Embryonic facial prominence (tissue), 1 donor: Measurements from ENCODE around the gene IL9R.
"Not testable (repeated sequence)": the region's sequence is repeated elsewhere in the genome, so short reads cannot be mapped to it uniquely, and the experiment has no call there.

Experiments used
- DNase-seq: peaks from one replicate; pipeline ENCODE4 v3.0.0-alpha.2; 2016; ENCODE audit errors: extremely low spot score

The IL9R gene, protein sequence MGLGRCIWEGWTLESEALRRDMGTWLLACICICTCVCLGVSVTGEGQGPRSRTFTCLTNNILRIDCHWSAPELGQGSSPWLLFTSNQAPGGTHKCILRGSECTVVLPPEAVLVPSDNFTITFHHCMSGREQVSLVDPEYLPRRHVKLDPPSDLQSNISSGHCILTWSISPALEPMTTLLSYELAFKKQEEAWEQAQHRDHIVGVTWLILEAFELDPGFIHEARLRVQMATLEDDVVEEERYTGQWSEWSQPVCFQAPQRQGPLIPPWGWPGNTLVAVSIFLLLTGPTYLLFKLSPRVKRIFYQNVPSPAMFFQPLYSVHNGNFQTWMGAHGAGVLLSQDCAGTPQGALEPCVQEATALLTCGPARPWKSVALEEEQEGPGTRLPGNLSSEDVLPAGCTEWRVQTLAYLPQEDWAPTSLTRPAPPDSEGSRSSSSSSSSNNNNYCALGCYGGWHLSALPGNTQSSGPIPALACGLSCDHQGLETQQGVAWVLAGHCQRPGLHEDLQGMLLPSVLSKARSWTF

GRCh38 chrX:155997436-155997835 lies at the start of gene IL9R:
Gene IL9R (plus strand): TSS chrX:155997696. CDS start chrX:155997760, 64 bp downstream.
- DNase-seq = no peak

- DNase-seq = no peak
Observed at GRCh38 chrX:155949098-155949497, 48.4 kb upstream of the IL9R start.

GRCh38 chrX:155951237-155951789 lies 46.2 kb upstream of the IL9R start:
- no peak for DNase-seq

- DNase-seq = no peak
Observed at GRCh38 chrX:155953055-155953454, 44.4 kb upstream of the IL9R start.

DNA sequence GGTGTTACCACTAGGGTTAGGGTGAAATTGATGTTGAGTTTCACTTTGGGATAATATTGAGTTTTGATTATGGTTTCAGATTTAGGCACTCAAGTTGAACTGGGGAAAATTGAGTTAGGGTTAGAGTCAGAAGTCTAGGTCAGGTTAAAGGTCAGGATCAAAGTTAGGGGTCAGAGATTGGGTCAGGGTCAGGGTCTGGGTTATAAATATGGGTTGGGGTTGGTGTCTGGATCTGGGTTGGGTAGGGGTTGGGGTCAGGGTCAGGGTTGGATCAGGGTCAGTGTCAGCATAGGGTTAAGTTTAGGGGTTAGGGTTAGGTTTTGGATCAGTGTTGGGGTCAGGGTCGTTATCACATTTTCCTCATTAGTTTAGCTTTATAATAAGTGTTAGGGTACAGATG lies 42.7 kb upstream of the IL9R start:
- DNase-seq = no peak

DNA sequence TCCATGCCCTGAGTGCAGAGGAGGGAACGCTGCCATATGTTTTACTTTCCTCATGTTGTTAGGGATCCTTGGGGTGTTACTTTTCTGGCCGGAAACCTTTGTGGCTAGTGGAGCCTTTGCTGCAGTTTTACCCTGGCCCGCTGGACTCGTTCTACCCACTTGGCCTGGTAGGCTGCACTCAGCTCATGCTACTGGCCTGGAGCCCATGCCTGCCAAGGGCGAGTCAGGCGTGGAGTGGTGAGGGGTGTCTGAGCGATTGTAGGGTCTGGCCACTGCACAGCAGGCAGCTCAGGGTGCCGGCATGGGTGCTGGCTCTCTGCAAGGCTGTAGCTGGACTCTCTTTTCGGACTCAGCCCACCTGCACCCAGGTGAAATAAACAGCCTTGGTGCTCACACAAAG lies 41.4 kb upstream of the IL9R start:
- DNase-seq = no peak

GRCh38 chrX:155956649-155957048 lies 40.8 kb upstream of the IL9R start:
- DNase-seq = no peak

DNA sequence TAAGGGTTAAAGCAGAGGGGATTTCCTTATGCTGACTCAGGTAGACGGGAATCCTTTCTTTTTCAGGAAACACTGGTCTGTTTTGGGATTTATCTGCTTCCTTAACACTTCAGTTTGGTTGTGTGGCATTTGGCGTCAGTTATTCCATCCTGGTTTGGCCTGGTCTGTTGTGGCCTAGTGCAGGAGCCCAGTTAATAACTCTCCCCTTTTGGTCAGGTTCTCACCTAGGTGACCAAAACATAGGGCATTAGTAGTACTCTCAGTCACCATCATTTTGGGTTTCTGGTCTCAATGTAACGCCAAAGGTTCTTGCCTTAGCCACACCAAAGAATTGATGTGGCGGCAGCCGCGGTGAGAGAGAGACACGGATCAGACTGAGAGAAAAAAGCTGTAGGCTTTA lies 39.7 kb upstream of the IL9R start:
- DNase-seq = no peak

- no peak for DNase-seq
Observed at GRCh38 chrX:155959018-155959587, 38.4 kb upstream of the IL9R start.

DNA sequence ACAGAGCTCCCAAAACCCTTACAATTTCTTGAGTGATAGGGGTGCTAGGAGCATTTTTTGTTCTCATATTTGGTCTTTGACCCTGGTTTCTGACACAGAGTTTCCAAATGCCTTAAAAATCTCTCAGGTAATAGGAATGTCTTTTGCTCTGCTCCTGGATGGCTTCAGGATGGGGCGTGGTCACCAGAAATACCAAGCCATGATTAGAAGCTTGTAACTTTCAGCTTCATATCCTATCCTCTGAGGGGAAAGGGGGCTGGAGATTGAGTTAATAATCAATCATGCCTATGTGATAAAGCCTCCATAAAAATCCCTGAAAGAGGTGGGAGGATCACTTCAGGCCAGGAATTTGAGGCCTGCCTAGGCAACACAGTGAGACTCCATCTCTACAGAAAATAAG lies 34.6 kb upstream of the IL9R start:
- no peak for DNase-seq

- DNase-seq = no peak
Observed at GRCh38 chrX:155966876-155967275, 30.6 kb upstream of the IL9R start.

- DNase-seq = no peak
Observed at GRCh38 chrX:155967653-155968325, 29.7 kb upstream of the IL9R start.

DNA sequence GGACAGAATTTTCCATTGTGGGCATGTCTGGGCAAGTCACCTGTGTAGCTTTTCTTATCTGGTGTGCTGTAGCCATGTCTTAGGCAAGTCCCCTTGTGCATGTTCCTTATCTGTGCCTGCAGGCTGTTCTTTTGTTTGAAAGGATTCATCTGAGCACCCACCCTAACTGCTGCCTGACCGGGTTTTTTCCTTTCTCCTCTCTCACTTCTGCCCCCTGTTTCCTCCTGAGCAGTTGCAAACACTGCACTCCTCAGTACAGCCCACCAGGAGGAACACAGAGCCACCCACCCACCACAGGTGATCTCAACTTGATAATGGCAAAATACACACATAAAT lies 29.2 kb upstream of the IL9R start:
- no peak for DNase-seq

- no peak for DNase-seq
Observed at GRCh38 chrX:155968791-155969190, 28.7 kb upstream of the IL9R start.

GRCh38 chrX:155971658-155972057 lies 25.8 kb upstream of the IL9R start:
- DNase-seq = not testable (repeated sequence)

- not testable (repeated sequence) for DNase-seq
Observed at GRCh38 chrX:155972241-155972640, 25.3 kb upstream of the IL9R start.

- DNase-seq = no peak
Observed at GRCh38 chrX:155983326-155983725, 14.2 kb upstream of the IL9R start.

- DNase-seq = no peak
Observed at GRCh38 chrX:155985208-155985607, 12.3 kb upstream of the IL9R start.

DNA sequence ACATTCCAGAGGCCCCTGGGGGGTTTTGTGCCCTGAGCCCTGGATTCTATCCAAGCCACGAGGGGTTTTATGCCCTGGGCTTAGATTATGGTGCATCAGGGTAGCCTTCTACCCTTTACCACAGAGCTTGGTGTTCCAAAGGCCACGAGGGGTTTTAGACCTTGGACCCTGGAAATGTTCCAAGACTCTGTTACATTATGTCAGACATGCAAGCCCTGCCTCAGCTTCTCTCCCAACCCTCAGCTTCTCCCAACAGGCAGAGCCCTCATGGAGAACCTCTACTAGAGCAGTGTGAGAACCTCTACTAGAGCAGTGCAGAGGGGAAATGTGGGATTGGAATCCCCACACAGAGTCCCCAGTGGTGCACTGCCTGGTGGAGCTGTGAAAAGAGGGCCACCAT lies 10.5 kb upstream of the IL9R start:
- DNase-seq = not testable (repeated sequence)

- DNase-seq = no peak
Observed at GRCh38 chrX:155988859-155989258, 8.6 kb upstream of the IL9R start.

- DNase-seq = no peak
Observed at GRCh38 chrX:155993421-155993820, 4.1 kb upstream of the IL9R start.

- no peak for DNase-seq
Observed at GRCh38 chrX:155995321-155995875, 2.1 kb upstream of the IL9R start.
